Esophagus muscularis mucosa (tissue), 4 donors: ENCODE measurements around the gene FNIP2. TPM values are rescaled to one million over a fixed set of nuclear protein-coding genes. Genes with fewer than 3 reads are reported as not detected.
A peak's percentile ranks its signal among the peaks of the same experiment; 100 is the strongest.

Experiments
- DNase-seq: peaks from one replicate; pipeline ENCODE4 v3.0.0-alpha.2; 2017; ENCODE audit errors: extremely low spot score
- H3K27ac ChIP-seq, 4 donors: fragments of 200-600 bp; sonication (generic); replicated peaks in 1 of 4; 1 replicate in 3 of 4; 2 replicates in 1 of 4; pipeline ENCODE4 v1.5.1; 2016 to 2019; ENCODE audit warnings: mild to moderate bottlenecking in 1 of 4
- H3K27me3 ChIP-seq, 4 donors: fragments of 200-600 bp; sonication (generic); one replicate each; pipeline versions ENCODE4 v1.5.1 to v1.6.0; 2016 to 2019
- H3K36me3 ChIP-seq, 4 donors: fragments of 200-600 bp; sonication (generic); one replicate each; pipeline ENCODE4 v1.5.1; 2016 to 2019
- H3K4me1 ChIP-seq, 4 donors: fragments of 200-600 bp; sonication (generic); one replicate each; pipeline ENCODE4 v1.5.1; 2016 to 2019
- H3K4me3 ChIP-seq, 4 donors: fragments of 200-600 bp; sonication (generic); 1 replicate in 2 of 4; 2 replicates in 2 of 4; pipeline ENCODE4 v1.5.1; 2016 to 2019; ENCODE audit warnings: mild to moderate bottlenecking in 4 of 4, moderate library complexity in 1 of 4
- H3K9me3 ChIP-seq, 4 donors: fragments of 200-600 bp; sonication (generic); 1 replicate in 3 of 4; 2 replicates in 1 of 4; pipeline ENCODE4 v1.5.1; 2016 to 2019
- EP300 ChIP-seq: sonication (generic); formaldehyde crosslinking; IDR thresholded peaks from one replicate; pipeline ENCODE4 v1.6.1; 2017; ENCODE audit warnings: antibody characterized with exemption
- POLR2A ChIP-seq: fragments of 450-650 bp; IDR thresholded peaks from one replicate; pipeline ENCODE4 v1.6.1; 2017; ENCODE audit warnings: antibody characterized with exemption, moderate library complexity, mild to moderate bottlenecking, low read depth
- POLR2AphosphoS5 ChIP-seq, 2 donors: sonication (generic); formaldehyde crosslinking; IDR thresholded peaks; one replicate each; pipeline ENCODE4 v1.6.1; 2017; ENCODE audit warnings: antibody characterized with exemption in 2 of 2
- WGBS: methylation state at CpG from one replicate; pipeline ENCODE4 v1.1.5; 2018; 5-methylcytosine and 5-hydroxymethylcytosine counted together
- intact Hi-C: fragments of 100-400 bp; cut with DNase I; formaldehyde crosslinking; loops from one replicate; pipeline ENCODE4 v1.15.1; 2023
- total RNA-seq, 4 donors: library from RNA; depleted of rRNA; stranded (reverse); fragments of >200 nt; gene quantifications; one replicate each; pipeline versions ENCODE4 v1.1.0 to v1.2.1, GENCODE V29; 2016
- TF ChIP-seq, protein P1 (sequence below), 3 experiments: fragments of 200-600 bp in 2 of 3; fragments of 450-650 bp in 1 of 3; sonication (generic) in 2 of 3; IDR thresholded peaks; one replicate each; pipeline ENCODE4 v1.5.1; 2017 to 2019; ENCODE audit warnings: antibody characterized with exemption in 3 of 3, mild to moderate bottlenecking in 2 of 3, moderate library complexity in 1 of 3

FNIP2 gene
- 10 to 100 TPM; 80.0 to 97.7 (median 87.4) TPM for total RNA-seq

DNA sequence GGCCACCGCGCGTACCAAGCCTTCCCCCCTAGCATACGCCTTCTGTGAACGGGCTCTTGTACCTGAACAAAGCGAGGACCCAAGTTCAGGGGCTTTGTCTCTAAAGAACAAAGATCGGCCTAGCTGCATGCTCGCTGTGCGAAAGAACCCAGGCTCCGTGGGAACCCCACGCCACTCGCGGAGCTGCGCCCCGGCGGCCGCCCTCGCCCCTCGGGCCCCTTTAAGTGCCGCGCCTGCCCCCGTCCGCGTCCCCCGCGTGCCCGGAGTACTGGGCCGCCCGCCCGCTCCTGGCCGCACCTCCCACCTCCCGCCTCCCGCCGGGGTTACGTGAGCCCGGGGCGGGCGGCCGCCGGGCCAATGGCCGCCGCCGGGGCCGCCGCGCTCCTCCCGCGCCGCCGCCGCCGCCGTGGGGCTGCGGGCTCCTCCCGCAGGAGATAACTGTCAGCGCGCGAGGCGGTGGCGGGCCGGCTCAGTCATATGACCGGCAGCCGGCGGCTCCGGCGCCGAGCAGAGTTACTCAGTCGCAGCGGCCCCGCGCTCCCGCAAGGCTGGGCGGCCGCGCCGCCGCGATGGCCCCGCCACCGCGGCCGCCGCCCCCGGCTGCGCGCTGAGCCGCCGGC is at the start of gene FNIP2:
FNIP2 (plus strand) TSS at position 472 of the 620 bp plus-strand sequence. CDS start 187 bp downstream, outside the sequence.
- WGBS, result 1% methylated on average over 57 of the region's 88 CpGs
- TF ChIP-seq POLR2AphosphoS5 (IDR thresholded peaks at IDR 0.05) (peak; percentile 73 to 83), POLR2A (no peak)
- intact Hi-C loops, result loop anchor here (2.0 to 5.0 kb wide), 4 partner anchors 42 to 96 kb away; partner anchors contain the start of genes C4orf46, ETFDH and PPID
- Histone ChIP-seq H3K4me3 (peak within 1 kb of the TSS; percentile 65 to 96 (median 87)), H3K4me1 (peaks cover 21 to 60% (median 58%) of the 10 kb centered on the region in 4 donors), H3K27me3 (no peaks in the 10 kb centered on the region), H3K36me3 (no peaks in the 10 kb centered on the region), H3K9me3 (no peaks in the 10 kb centered on the region), H3K27ac (peak within 1 kb of the TSS; percentile 88 to 94 (median 92))
- peak; percentile 93 for DNase-seq

DNA sequence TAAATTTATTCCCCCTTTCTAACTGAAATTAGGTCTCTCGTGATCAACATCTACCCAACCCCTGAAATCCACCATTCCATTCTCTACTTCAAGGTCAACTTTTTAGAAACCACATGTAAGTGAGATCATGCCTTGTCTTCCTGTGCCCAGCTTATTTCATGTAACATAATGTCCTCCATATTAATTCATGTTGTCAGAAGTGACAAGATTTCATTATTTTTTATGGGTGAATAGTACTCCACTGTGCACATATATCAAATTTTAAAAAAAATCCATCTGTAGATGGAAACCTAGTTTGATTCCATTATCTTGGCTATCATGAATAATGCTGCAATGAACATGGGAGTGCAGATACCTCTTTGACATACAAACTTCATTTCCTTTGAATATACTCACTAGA is 47.1 kb upstream of the FNIP2 start:
- Histone ChIP-seq H3K27ac (no peak overlapping the region), H3K9me3 (no peaks in the 10 kb centered on the region), H3K36me3 (peaks cover 5 to 46% (median 34%) of the 10 kb centered on the region in 4 donors), H3K4me3 (peak overlapping the region in 2 of 4 donors; percentile 79 to 88), H3K27me3 (no peaks in the 10 kb centered on the region), H3K4me1 (peaks cover 14 to 24% (median 20%) of the 10 kb centered on the region in 4 donors)
- WGBS, result 90% methylated on average over 1 of the region's 1 CpG
- intact Hi-C loops, result loop anchor here (5.0 to 10.0 kb wide), 3 partner anchors 46 to 481 kb away; partner anchors contain the start of gene FNIP2
- no peak for TF ChIP-seq EP300
- TF ChIP-seq POLR2AphosphoS5 (IDR thresholded peaks at IDR 0.05), result no peak
- no peak for TF ChIP-seq POLR2A
- TF ChIP-seq, protein P1, sequence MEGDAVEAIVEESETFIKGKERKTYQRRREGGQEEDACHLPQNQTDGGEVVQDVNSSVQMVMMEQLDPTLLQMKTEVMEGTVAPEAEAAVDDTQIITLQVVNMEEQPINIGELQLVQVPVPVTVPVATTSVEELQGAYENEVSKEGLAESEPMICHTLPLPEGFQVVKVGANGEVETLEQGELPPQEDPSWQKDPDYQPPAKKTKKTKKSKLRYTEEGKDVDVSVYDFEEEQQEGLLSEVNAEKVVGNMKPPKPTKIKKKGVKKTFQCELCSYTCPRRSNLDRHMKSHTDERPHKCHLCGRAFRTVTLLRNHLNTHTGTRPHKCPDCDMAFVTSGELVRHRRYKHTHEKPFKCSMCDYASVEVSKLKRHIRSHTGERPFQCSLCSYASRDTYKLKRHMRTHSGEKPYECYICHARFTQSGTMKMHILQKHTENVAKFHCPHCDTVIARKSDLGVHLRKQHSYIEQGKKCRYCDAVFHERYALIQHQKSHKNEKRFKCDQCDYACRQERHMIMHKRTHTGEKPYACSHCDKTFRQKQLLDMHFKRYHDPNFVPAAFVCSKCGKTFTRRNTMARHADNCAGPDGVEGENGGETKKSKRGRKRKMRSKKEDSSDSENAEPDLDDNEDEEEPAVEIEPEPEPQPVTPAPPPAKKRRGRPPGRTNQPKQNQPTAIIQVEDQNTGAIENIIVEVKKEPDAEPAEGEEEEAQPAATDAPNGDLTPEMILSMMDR (IDR thresholded peaks at IDR 0.05), result no peak
- no peak for DNase-seq

DNA sequence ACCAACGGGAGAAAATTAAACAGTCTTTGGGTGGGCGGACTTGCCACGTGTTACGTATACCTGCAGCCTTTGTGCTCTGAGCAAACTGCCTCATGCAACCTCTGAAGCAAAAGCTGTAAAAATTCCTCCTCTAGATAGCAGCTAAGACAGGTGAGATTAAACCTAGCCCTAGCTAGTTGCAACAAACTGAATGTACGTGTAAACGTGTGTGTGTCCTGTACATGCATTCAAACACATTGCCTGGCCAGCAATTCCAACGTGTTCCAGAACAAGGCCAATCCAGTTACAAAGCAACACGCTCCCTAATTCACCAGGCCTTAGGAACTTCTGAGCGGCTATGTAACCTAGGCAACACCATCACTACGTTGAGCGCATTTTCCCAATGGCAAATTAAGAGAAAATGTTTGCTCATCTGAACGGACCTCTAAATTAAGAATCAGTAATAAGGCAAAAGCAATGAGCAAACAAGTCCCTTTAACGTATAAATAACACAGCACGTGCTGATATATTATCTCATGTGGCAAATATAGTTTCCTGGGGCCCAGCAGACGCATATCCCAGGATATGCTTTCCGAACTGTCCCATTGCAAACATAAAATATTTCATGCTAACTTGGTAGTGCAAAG is 46.4 kb upstream of the FNIP2 start:
- Histone ChIP-seq H3K9me3 (no peaks in the 10 kb centered on the region), H3K36me3 (peaks cover 0 to 38% (median 29%) of the 10 kb centered on the region in 4 donors), H3K4me1 (peaks cover 14 to 24% (median 20%) of the 10 kb centered on the region in 4 donors), H3K4me3 (peak overlapping the region; percentile 79 to 91 (median 88)), H3K27me3 (no peaks in the 10 kb centered on the region), H3K27ac (peak overlapping the region; percentile 88 to 95 (median 91))
- no peak for DNase-seq
- 13% methylated on average over 16 of the region's 16 CpGs for WGBS
- TF ChIP-seq, protein P1 (IDR thresholded peaks at IDR 0.05), result no peak
- TF ChIP-seq EP300 (no peak), POLR2AphosphoS5 (IDR thresholded peaks at IDR 0.05) (no peak)
- intact Hi-C loops, result loop anchor here (5.0 to 10.0 kb wide), 3 partner anchors 45 to 480 kb away; partner anchors contain the start of gene FNIP2

DNA sequence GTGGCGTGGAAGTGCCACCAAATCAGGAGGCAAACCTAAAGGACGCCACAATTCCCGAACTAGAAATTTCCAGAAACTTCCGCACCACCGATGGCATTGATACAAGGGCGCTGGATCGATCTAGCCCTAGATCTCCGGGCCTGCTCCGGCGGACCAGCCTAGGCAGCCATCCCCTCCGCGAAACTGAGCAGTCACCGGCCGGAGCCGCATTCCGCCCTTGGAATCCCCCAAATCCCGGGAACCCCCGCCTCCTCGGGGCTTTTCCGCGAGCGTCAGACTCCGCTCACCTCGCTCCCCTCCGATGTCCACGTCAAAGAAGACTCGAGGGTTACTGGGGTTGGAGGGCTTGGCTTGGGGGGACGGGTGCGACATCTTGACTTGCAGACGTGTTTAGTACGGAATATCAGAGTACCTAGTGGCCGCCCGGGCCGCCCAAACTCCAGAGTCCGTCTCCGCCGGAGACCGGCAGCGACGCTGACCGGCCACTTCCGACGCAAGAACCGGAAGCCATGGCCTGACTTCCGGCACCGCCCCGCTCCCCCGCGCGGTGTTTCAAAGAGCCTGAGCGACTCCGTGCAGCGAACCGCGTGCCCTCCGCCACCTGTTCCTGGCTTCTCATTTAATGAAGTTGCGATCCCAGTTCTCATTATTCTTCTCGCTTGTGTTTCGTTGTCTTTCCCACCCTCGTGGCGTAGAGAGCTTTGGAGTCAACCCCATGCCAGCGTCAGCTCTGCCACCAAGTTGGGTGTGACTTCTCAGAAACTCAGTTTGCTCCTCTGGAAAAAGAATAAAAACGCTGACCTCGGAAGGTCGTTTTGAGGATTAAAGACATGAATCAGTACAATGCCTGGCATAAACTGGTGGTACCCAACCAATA is 45.7 kb upstream of the FNIP2 start, which contains the start of gene PPID:
PPID (minus strand) TSS at position 480 of the 877 bp plus-strand sequence; CDS start at position 372, 108 bp downstream.
- peaks cover 0 to 31% (median 23%) of the 10 kb centered on the region in 4 donors for H3K36me3 ChIP-seq
- H3K4me1 ChIP-seq, result peaks cover 14 to 24% (median 20%) of the 10 kb centered on the region in 4 donors
- peak; percentile 95 for DNase-seq
- WGBS, result 0% methylated on average over 37 of the region's 65 CpGs
- no peaks in the 10 kb centered on the region for H3K9me3 ChIP-seq
- intact Hi-C loops, result loop anchor here (5.0 to 10.0 kb wide), 3 partner anchors 44 to 479 kb away; partner anchors contain the start of gene FNIP2
- TF ChIP-seq POLR2AphosphoS5 (IDR thresholded peaks at IDR 0.05) (peak; percentile 86), POLR2A (peak; percentile 36), EP300 (no peak)
- TF ChIP-seq, protein P1 (IDR thresholded peaks at IDR 0.05), result no peak
- H3K4me3 ChIP-seq, result peak within 1 kb of the TSS; percentile 79 to 91 (median 88)
- peak within 1 kb of the TSS; percentile 88 to 95 (median 91) for H3K27ac ChIP-seq
- no peaks in the 10 kb centered on the region for H3K27me3 ChIP-seq
